ENCODE results near the gene SACM1L. TPM values are rescaled to one million over a fixed set of nuclear protein-coding genes. Genes with fewer than 3 reads are reported as not detected.

Gene SACM1L
- polyA plus RNA-seq: 14.9 TPM

GRCh38 chr3:45688882-45689786 is at the start of gene SACM1L:
Gene SACM1L, plus strand, starts transcription at chr3:45689396. Its CDS starts 70 bp downstream, at chr3:45689466.
- peak within 1 kb of the TSS; percentile 93 to 96 (median 94) for H3K4me3 Mint-ChIP-seq
- H3K27me3 Mint-ChIP-seq: peaks cover 2% of the 10 kb centered on the region
- peaks cover 37 to 48% (median 40%) of the 10 kb centered on the region in 3 donors for H3K4me1 Mint-ChIP-seq
- peaks cover 7% of the 10 kb centered on the region for H3K36me3 Mint-ChIP-seq
- peak within 1 kb of the TSS; percentile 99 to 100 (median 100) for H3K27ac Mint-ChIP-seq
- H3K9me3 Mint-ChIP-seq: peaks cover 0 to 5% (median 0%) of the 10 kb centered on the region in 3 donors

- Mint-ChIP-seq H3K27me3 (no peaks in the 10 kb centered on the region), H3K4me3 (peak overlapping the region in 1 of 4 donors; percentile 49), H3K27ac (peak overlapping the region in 1 of 3 donors; percentile 59), H3K9me3 (no peaks in the 10 kb centered on the region), H3K36me3 (peaks cover 2% of the 10 kb centered on the region), H3K4me1 (peaks cover 9 to 20% (median 16%) of the 10 kb centered on the region in 3 donors)
These were observed 49.1 kb upstream of the SACM1L start for GRCh38 chr3:45640091-45640507.

- no peaks in the 10 kb centered on the region for H3K9me3 Mint-ChIP-seq
- H3K4me1 Mint-ChIP-seq: peaks cover 11 to 24% (median 19%) of the 10 kb centered on the region in 3 donors
- peaks cover 2% of the 10 kb centered on the region for H3K36me3 Mint-ChIP-seq
- peak overlapping the region in 2 of 3 donors; percentile 19 to 36 for H3K27ac Mint-ChIP-seq
- H3K27me3 Mint-ChIP-seq: no peaks in the 10 kb centered on the region
- H3K4me3 Mint-ChIP-seq: peak overlapping the region in 1 of 4 donors; percentile 1
These were observed 48.4 kb upstream of the SACM1L start for GRCh38 chr3:45640724-45641361.

- H3K4me1 Mint-ChIP-seq: peaks cover 11 to 24% (median 19%) of the 10 kb centered on the region in 3 donors
- H3K27ac Mint-ChIP-seq: no peak overlapping the region
- peaks cover 2% of the 10 kb centered on the region for H3K36me3 Mint-ChIP-seq
- no peak overlapping the region for H3K4me3 Mint-ChIP-seq
- no peaks in the 10 kb centered on the region for H3K27me3 Mint-ChIP-seq
- no peaks in the 10 kb centered on the region for H3K9me3 Mint-ChIP-seq
These were observed 47.4 kb upstream of the SACM1L start for GRCh38 chr3:45641756-45642155.

GRCh38 chr3:45642731-45643152 is 46.5 kb upstream of the SACM1L start:
- Mint-ChIP-seq H3K9me3 (peaks cover 0 to 1% (median 0%) of the 10 kb centered on the region in 3 donors), H3K27ac (peak overlapping the region in 1 of 3 donors; percentile 16), H3K4me1 (peaks cover 11 to 24% (median 23%) of the 10 kb centered on the region in 3 donors), H3K4me3 (no peak overlapping the region), H3K27me3 (no peaks in the 10 kb centered on the region), H3K36me3 (peaks cover 5% of the 10 kb centered on the region)

GRCh38 chr3:45644063-45644790 is 45.0 kb upstream of the SACM1L start:
- Mint-ChIP-seq H3K36me3 (peaks cover 7% of the 10 kb centered on the region), H3K4me1 (peaks cover 13 to 28% (median 18%) of the 10 kb centered on the region in 3 donors), H3K4me3 (no peak overlapping the region), H3K27me3 (no peaks in the 10 kb centered on the region), H3K27ac (peak overlapping the region in 2 of 3 donors; percentile 20 to 62), H3K9me3 (peaks cover 0 to 7% (median 0%) of the 10 kb centered on the region in 3 donors)

- Mint-ChIP-seq H3K27ac (peak overlapping the region in 2 of 3 donors; percentile 39 to 62), H3K27me3 (no peaks in the 10 kb centered on the region), H3K36me3 (peaks cover 7% of the 10 kb centered on the region)
These were observed 44.4 kb upstream of the SACM1L start for GRCh38 chr3:45644791-45645201.

GRCh38 chr3:45646051-45646585 is 43.1 kb upstream of the SACM1L start:
- peaks cover 10 to 19% (median 18%) of the 10 kb centered on the region in 3 donors for H3K4me1 Mint-ChIP-seq
- H3K9me3 Mint-ChIP-seq: peaks cover 0 to 10% (median 0%) of the 10 kb centered on the region in 3 donors
- H3K36me3 Mint-ChIP-seq: peaks cover 13% of the 10 kb centered on the region
- H3K27me3 Mint-ChIP-seq: no peaks in the 10 kb centered on the region
- H3K4me3 Mint-ChIP-seq: no peak overlapping the region
- peak overlapping the region in 1 of 3 donors; percentile 39 for H3K27ac Mint-ChIP-seq

More at GRCh38 chr3:45644791-45645201, 44.4 kb upstream of the SACM1L start:
- Mint-ChIP-seq H3K9me3 (peaks cover 0 to 8% (median 0%) of the 10 kb centered on the region in 3 donors), H3K4me1 (peaks cover 12 to 28% (median 16%) of the 10 kb centered on the region in 3 donors), H3K4me3 (no peak overlapping the region)

GRCh38 chr3:45647148-45647619 is 42.0 kb upstream of the SACM1L start:
- Mint-ChIP-seq H3K9me3 (peaks cover 0 to 10% (median 0%) of the 10 kb centered on the region in 3 donors), H3K4me1 (peaks cover 15 to 22% (median 17%) of the 10 kb centered on the region in 3 donors), H3K36me3 (peaks cover 13% of the 10 kb centered on the region), H3K27ac (peak overlapping the region in 1 of 3 donors; percentile 14), H3K27me3 (no peaks in the 10 kb centered on the region), H3K4me3 (no peak overlapping the region)

- Mint-ChIP-seq H3K4me1 (peaks cover 29 to 42% (median 36%) of the 10 kb centered on the region in 3 donors), H3K36me3 (peaks cover 8% of the 10 kb centered on the region), H3K9me3 (peaks cover 0 to 4% (median 0%) of the 10 kb centered on the region in 3 donors), H3K27ac (peak overlapping the region in 1 of 3 donors; percentile 25), H3K4me3 (no peak overlapping the region), H3K27me3 (no peaks in the 10 kb centered on the region)
These were observed 36.0 kb upstream of the SACM1L start for GRCh38 chr3:45653205-45653604.

- Mint-ChIP-seq H3K4me3 (no peak overlapping the region), H3K27me3 (no peaks in the 10 kb centered on the region), H3K36me3 (peaks cover 8% of the 10 kb centered on the region), H3K9me3 (peaks cover 0 to 3% (median 0%) of the 10 kb centered on the region in 3 donors), H3K27ac (peak overlapping the region in 2 of 3 donors; percentile 48 to 80), H3K4me1 (peaks cover 27 to 42% (median 37%) of the 10 kb centered on the region in 3 donors)
These were observed 34.7 kb upstream of the SACM1L start for GRCh38 chr3:45654397-45654944.

GRCh38 chr3:45655906-45656305 is 33.3 kb upstream of the SACM1L start:
- Mint-ChIP-seq H3K4me1 (peaks cover 34 to 41% (median 38%) of the 10 kb centered on the region in 3 donors), H3K36me3 (peaks cover 2% of the 10 kb centered on the region), H3K9me3 (no peaks in the 10 kb centered on the region), H3K4me3 (no peak overlapping the region), H3K27me3 (no peaks in the 10 kb centered on the region), H3K27ac (peak overlapping the region in 1 of 3 donors; percentile 71)

- H3K27ac Mint-ChIP-seq: peak overlapping the region in 2 of 3 donors; percentile 1 to 3
- no peaks in the 10 kb centered on the region for H3K9me3 Mint-ChIP-seq
- H3K36me3 Mint-ChIP-seq: peaks cover 2% of the 10 kb centered on the region
- H3K27me3 Mint-ChIP-seq: no peaks in the 10 kb centered on the region
- peaks cover 34 to 36% (median 36%) of the 10 kb centered on the region in 3 donors for H3K4me1 Mint-ChIP-seq
- H3K4me3 Mint-ChIP-seq: peak overlapping the region in 2 of 4 donors; percentile 29 to 63
These were observed 32.4 kb upstream of the SACM1L start for GRCh38 chr3:45656575-45657363.

Data from IgD-negative memory B cell (primary cell).